Esophagus muscularis mucosa (tissue), 2 donors: ENCODE measurements around the gene SYN1.

Experiments
- EP300 ChIP-seq: sonication (generic); formaldehyde crosslinking; IDR thresholded peaks from one replicate; pipeline ENCODE4 v1.6.1; 2017; ENCODE audit warnings: antibody characterized with exemption
- POLR2A ChIP-seq: fragments of 450-650 bp; IDR thresholded peaks from one replicate; pipeline ENCODE4 v1.6.1; 2017; ENCODE audit warnings: antibody characterized with exemption, moderate library complexity, mild to moderate bottlenecking, low read depth

- TF ChIP-seq POLR2A (no peak), EP300 (no peak)
These were observed 29.6 kb upstream of the SYN1 start for GRCh38 chrX:47649271-47649670.
